ENCODE measurements around the gene EMX1.

GRCh38 chr2:72968286-72968685, 51.0 kb downstream of the EMX1 start:
- TF ChIP-seq CTCF (conservative IDR thresholded peaks at IDR 0.05; ENCODE audit: low read depth, low read length) = no peak
- no peak for TF ChIP-seq EZH2phosphoT487 (IDR thresholded peaks at IDR 0.05; ENCODE audit: borderline replicate concordance, low read length)
- no peak for TF ChIP-seq EZH2 (IDR thresholded peaks at IDR 0.05; ENCODE audit: low read length, unreplicated experiment)
